22Rv1 (cell line): ENCODE results near the gene PSG1.
A peak's percentile ranks its signal among the peaks of the same experiment; 100 is the strongest.
"Not testable (repeated sequence)": the region's sequence is repeated elsewhere in the genome, so short reads cannot be mapped to it uniquely, and the experiment has no call there.

Experiments
- H3K27ac ChIP-seq: fragments of 450-650 bp; 2 replicates; pipeline ENCODE4 v1.5.1; 2017
- ZFX ChIP-seq: fragments of 450-650 bp; IDR thresholded peaks from 2 replicates; pipeline ENCODE4 v1.6.1; 2017; ENCODE audit warnings: antibody characterized with exemption, borderline replicate concordance
- TF ChIP-seq, protein P1 (sequence below): fragments of 450-650 bp; IDR thresholded peaks from 2 replicates; pipeline ENCODE4 v1.5.1; 2017; ENCODE audit warnings: mild to moderate bottlenecking

The PSG1 gene

GRCh38 chr19:42879613-42880012 lies at the start of gene PSG1:
TSS of gene PSG1 (minus strand) at chr19:42879713. CDS start at chr19:42879581, 132 bp downstream.
- H3K27ac ChIP-seq: no peak within 1 kb of the TSS
- TF ChIP-seq, protein P1, sequence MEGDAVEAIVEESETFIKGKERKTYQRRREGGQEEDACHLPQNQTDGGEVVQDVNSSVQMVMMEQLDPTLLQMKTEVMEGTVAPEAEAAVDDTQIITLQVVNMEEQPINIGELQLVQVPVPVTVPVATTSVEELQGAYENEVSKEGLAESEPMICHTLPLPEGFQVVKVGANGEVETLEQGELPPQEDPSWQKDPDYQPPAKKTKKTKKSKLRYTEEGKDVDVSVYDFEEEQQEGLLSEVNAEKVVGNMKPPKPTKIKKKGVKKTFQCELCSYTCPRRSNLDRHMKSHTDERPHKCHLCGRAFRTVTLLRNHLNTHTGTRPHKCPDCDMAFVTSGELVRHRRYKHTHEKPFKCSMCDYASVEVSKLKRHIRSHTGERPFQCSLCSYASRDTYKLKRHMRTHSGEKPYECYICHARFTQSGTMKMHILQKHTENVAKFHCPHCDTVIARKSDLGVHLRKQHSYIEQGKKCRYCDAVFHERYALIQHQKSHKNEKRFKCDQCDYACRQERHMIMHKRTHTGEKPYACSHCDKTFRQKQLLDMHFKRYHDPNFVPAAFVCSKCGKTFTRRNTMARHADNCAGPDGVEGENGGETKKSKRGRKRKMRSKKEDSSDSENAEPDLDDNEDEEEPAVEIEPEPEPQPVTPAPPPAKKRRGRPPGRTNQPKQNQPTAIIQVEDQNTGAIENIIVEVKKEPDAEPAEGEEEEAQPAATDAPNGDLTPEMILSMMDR: no peak
- no peak for TF ChIP-seq ZFX

DNA sequence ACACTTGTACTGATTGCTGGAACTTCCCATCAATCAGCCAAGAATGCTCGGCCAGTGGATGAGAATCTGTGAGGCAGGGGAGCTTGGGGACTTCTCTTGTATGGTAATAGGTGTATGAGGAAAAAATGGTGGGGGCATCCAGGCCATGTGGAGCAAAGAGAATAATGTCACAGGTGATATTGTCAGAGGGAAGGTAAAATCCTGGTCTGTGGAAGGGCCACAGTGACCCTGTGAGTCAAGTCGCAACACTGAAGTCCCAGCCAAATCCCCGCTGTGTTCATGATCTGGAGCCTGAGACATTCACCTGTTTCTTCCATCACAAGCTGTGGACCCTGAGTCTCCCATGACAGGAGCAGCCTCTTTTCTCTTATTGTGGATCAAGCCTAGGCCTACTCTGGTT lies 49.4 kb upstream of the PSG1 start:
- no peak overlapping the region for H3K27ac ChIP-seq
- TF ChIP-seq, protein P1: no peak
- no peak for TF ChIP-seq ZFX

- TF ChIP-seq, protein P1: no peak
- no peak for TF ChIP-seq ZFX
- H3K27ac ChIP-seq: no peak overlapping the region
Measured at GRCh38 chr19:42926781-42927180, 47.3 kb upstream of the PSG1 start.

DNA sequence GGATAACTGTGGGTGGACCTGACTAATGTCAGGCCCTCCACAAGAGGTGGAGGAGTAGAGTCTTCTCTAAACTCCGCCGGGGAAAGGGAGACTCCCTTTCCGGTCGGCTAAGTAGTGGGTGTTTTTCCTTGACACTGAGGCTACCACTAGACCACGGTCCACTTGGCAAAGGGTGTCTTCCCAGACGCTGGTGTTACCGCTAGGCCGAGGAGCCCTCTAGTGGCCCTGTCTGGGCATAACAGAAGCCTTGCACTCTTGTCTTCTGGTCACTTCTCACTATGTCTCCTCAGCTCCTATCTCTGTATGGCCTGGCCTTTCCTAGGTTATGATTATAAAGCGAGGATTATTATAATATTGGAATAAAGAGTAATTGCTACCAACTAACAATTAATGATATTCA lies 43.6 kb upstream of the PSG1 start:
- TF ChIP-seq, protein P1: peak; percentile 71
- H3K27ac ChIP-seq: not testable (repeated sequence)

- H3K27ac ChIP-seq: not testable (repeated sequence)
Measured at GRCh38 chr19:42920971-42921370, 41.5 kb upstream of the PSG1 start.

DNA sequence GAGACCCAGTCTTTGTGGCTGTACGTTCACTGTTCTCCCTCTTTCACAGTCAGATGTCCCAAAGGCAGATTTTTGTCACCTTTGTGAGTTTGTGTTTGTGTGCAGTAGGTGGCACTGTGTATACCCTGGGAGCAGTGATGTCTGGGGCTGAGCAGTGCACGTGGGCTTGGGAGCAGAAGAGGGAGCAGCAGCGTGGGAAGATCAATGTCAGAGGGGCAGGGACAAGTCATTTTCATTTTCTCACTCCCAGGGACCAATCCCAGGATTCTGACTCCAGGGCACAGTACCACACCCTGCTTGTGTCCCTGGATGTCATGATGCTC lies 40.2 kb upstream of the PSG1 start:
- H3K27ac ChIP-seq: no peak overlapping the region
- TF ChIP-seq, protein P1: peak; percentile 21; the same call in 1 of the 2 replicates
- no peak for TF ChIP-seq ZFX

DNA sequence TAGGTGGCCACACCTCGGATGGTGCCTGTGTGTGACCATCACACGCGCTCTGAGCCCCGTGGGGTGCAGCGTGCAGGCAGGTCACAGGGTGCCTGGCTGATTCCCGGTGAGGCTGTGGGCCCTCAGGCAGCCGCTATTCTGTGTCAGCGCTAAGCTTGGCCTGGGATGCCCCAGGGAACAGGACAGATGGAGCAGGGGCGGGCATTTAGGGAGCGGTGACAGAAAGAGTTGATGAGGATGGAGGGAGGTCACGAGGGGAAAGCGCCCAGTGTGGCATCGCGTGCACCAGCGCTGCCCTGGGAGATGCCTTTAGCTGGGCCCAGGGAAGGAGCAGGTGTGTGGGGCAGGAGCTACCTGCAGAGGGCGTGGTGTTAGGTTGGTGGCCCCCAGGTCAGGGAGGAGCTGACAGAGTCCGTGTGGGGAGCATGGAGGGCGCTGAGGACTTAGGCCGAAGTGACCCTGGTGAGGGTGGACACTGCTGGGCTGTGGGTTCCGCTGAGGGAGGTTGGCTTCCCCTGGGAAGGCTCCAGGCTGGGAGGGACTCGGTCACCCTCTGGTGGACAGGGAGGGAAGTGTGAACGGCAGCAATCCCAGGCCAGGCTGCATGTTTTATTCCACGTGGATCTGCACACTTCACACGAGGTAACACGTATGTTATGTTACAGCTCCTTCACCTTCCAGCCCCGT lies 39.7 kb upstream of the PSG1 start:
- not testable (repeated sequence) for H3K27ac ChIP-seq
- TF ChIP-seq, protein P1: peak; percentile 26

DNA sequence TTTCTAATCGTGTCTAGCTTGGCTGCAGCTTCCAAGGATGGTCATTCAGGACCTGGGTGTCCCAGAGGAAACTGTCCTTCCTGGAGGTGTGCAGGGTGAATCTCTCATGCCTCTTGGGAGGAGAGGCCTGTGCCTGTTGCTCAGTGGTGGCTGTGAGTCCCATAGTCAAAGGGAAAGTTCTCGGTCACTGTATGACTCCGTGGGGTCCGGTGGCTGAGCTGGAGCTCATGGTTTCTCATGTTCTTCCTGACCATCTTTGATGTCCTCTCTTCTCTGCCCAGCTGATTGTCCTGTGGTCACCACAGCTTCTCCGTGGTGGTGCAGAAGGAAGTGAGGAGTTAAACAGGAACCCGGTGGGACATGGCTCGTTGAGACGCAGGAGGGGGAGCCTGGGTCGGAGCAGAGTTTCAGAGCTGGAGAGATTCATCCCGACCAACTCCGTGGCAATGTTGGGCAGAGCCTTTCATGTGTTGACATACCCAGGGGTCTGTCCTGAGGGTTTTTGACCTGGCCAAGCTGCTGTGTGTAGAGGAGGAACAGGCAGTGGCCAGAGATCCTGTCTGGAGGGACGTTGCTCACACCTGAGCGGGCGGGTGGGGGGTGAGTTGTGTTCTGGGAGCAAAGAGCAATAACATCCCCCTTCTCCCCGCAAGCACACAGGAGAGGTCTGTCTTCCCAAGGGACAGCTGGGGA lies 39.0 kb upstream of the PSG1 start:
- H3K27ac ChIP-seq: not testable (repeated sequence)

- H3K27ac ChIP-seq: not testable (repeated sequence)
Measured at GRCh38 chr19:42917634-42918033, 38.1 kb upstream of the PSG1 start, which contains the start of gene PSG6. TSS of gene PSG6 (minus strand) at chr19:42917894. CDS start at chr19:42917792, 102 bp downstream.

DNA sequence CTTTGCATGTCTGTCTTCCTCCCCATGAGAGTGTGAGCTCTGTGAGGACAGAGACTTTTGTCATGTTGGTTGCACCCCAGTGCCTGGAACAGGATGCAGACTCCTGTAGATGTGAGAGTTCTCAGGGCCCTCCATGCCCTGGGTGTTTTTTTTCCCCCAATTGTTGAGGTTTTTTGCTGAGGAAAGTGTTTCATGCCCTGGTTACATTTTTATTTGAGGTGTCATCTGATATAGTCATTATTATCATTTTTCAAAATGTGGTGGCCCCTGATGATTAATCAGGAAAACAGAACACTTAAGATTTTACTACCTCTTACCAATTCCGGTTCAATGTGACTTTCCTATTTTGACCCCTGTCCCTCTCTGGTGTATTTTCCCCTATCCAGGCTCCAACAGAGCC lies 37.4 kb upstream of the PSG1 start:
- not testable (repeated sequence) for H3K27ac ChIP-seq

DNA sequence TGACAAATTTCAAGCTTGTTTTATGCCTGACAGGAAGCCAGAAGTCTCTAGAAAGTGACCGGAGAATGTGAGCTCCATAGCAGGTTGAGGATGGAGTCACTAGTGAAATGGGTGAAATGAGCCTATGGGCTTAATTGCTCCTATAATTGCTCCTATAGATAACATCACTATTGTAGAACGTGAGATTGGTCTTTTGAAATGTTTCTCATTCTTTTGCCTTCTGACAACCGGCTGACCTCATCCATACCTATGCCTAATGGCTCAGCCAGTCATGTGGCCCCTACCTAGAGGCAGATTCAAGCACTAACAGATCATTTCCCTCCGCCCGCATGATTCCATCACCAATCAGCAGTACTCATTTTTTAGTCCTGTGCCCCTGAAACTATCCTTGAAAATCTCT lies 34.0 kb upstream of the PSG1 start:
- not testable (repeated sequence) for H3K27ac ChIP-seq

DNA sequence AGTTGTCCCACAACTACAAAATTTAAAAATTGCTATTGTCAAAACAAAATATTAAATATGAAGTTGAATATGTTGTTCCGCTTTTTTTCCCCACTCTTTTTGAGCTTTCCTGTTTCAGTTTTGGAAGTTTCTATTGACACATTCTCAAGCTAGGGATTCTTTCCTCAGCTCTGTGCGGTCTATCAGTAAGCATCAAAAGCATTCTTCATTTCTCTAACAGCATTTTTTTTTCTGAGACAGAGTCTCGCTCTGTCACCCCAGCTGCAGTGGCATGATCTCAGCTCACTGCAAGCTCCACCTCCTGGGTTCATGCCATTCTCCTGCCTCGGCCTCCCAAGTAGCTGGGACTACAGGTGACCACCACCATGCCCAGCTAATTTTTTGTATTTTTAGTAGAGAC lies 33.4 kb upstream of the PSG1 start:
- not testable (repeated sequence) for H3K27ac ChIP-seq

GRCh38 chr19:42911731-42912130 lies 32.2 kb upstream of the PSG1 start:
- H3K27ac ChIP-seq: not testable (repeated sequence)
